Measurements from ENCODE around the gene WFIKKN2. TPM values are rescaled to one million over a fixed set of nuclear protein-coding genes. Genes with fewer than 3 reads are reported as not detected.

WFIKKN2 gene
- total RNA-seq, 1 donor from 2014 or later = not detected

DNA sequence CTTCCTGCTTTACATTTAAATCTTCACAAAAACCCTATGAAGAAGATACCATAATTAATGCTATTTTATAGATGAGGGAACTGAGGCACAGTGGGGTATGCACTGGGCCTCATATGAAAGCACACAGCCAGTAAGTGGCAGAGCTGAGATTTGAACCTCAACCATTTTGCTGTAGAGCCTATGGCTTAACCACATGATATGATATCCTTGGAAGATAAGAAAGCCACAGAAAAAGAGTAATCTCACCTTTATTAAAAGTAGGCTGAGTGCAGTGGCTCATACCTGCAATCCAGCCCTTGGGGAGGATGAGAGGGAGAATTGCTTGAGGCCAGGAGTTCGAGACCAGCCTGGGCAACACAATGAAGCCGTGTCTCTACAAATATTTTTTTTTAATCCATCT, 45.8 kb downstream of the WFIKKN2 start:
- H3K27me3 Mint-ChIP-seq (ENCODE audit: low read depth) = peaks cover 30% of the 10 kb centered on the region
- H3K27ac Mint-ChIP-seq = no peak overlapping the region
- peaks cover 4% of the 10 kb centered on the region for H3K4me1 Mint-ChIP-seq (ENCODE audit: low read depth)
- no peaks in the 10 kb centered on the region for H3K36me3 Mint-ChIP-seq (ENCODE audit: low read depth)
- intact Hi-C loops (cut with micrococcal nuclease) = no loop called here
- H3K4me3 Mint-ChIP-seq (ENCODE audit: low read depth) = no peak overlapping the region
- no peak for DNase-seq (ENCODE audit: low spot score)
- H3K9me3 Mint-ChIP-seq = no peaks in the 10 kb centered on the region

DNA sequence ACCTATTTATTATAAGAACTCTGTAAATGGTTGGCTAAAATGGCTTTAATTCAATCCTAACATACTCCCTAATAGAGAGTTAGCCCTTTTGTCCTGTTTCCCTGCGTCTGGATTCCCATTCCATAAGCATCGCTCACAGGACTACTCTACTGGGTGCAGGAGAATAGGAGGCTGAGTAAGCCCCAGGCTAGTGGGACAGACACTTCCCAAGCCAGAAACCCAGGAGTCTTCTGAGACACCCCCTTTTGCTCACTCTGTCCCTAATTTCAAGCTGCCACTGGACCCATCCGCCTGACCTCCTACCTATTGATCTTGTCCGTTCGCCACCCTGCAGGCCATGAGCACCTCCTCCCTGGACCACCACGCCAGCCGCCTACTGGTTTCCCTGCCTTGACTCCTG, 47.5 kb downstream of the WFIKKN2 start:
- peaks cover 11% of the 10 kb centered on the region for H3K4me1 Mint-ChIP-seq (ENCODE audit: low read depth)
- no peak for DNase-seq (ENCODE audit: low spot score)
- no peaks in the 10 kb centered on the region for H3K36me3 Mint-ChIP-seq (ENCODE audit: low read depth)
- no peak overlapping the region for H3K4me3 Mint-ChIP-seq (ENCODE audit: low read depth)
- peaks cover 27% of the 10 kb centered on the region for H3K27me3 Mint-ChIP-seq (ENCODE audit: low read depth)
- intact Hi-C loops (cut with micrococcal nuclease) = no loop called here
- H3K9me3 Mint-ChIP-seq = no peaks in the 10 kb centered on the region
- no peak overlapping the region for H3K27ac Mint-ChIP-seq

DNA sequence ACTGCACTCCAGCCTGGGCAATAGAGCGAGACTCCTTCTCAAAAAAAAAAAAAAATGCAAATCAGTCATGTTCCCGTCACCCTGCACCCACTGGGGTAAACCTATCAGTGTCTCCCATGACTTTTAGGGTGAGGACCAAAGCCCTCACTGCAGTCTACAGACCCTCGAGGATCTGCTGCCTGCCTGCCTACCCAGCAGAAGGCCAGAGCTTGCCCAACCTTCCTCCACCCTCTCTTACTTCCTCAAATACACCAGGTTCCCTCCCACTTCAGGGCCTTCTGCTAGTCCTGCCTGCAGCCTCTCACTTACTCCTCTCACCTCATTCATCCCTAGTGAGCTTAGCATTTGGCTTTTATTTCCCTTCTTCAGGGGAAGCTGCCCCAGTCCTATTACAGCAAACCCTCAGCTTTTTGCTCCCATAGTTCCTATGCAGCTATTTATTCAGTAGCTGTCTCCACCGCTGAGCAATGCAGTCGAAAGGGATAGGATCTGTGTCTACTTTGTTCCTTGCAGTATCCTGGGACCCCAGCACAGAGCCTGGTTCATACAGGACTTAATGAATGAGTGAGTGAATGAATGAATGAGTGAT, 48.6 kb downstream of the WFIKKN2 start:
- H3K4me3 Mint-ChIP-seq (ENCODE audit: low read depth) = no peak overlapping the region
- no peak for DNase-seq (ENCODE audit: low spot score)
- no peak overlapping the region for H3K27ac Mint-ChIP-seq
- H3K27me3 Mint-ChIP-seq (ENCODE audit: low read depth) = peaks cover 24% of the 10 kb centered on the region
- H3K4me1 Mint-ChIP-seq (ENCODE audit: low read depth) = peaks cover 13% of the 10 kb centered on the region
- intact Hi-C loops (cut with micrococcal nuclease) = no loop called here
- no peaks in the 10 kb centered on the region for H3K36me3 Mint-ChIP-seq (ENCODE audit: low read depth)
- no peaks in the 10 kb centered on the region for H3K9me3 Mint-ChIP-seq

DNA sequence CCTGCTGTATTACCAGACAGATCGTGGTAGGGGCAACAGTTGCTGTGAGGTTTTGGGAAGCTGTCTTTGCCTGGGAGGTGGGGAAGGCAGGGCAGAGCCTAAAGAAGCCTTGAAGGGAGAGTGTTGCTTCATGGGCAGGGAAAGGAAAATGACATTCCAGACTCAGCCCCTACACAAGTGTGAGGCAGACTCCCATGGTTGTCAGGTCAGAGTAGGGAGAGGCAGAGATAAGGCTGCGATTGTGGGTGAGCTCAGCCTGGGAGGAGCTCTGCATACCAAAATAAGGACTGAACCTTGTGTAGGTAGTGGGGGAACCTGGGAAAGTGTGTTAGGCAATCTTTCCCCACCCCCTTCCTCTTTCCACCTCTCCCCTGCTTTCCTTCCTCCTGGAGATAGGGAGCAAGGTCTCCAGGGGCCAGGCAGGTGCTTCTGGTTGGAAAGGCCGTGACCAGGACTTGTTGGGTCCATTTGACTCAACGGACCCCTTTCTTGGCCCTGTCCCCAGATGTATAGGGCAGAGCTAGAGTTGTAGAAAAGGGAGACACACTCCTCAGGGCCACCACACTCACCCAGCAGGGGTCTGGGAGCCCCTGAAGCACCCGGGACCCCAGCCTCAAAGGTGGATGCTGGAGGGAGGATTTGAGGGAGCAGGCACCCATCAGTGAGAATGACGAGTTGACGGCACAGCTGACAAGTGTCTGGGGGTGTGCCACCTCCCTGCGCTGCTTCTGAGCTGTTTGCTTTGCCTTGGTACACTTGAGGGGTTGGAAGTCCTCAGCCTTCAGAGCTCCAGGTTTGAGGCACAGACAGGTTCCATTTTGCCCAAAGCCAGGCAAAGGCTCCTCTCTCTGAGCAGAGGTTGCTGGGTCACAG, 49.3 kb downstream of the WFIKKN2 start:
- no peaks in the 10 kb centered on the region for H3K9me3 Mint-ChIP-seq
- peaks cover 13% of the 10 kb centered on the region for H3K4me1 Mint-ChIP-seq (ENCODE audit: low read depth)
- H3K27me3 Mint-ChIP-seq (ENCODE audit: low read depth) = peaks cover 24% of the 10 kb centered on the region
- DNase-seq (ENCODE audit: low spot score) = no peak
- no peak overlapping the region for H3K27ac Mint-ChIP-seq
- intact Hi-C loops (cut with micrococcal nuclease) = no loop called here
- no peak overlapping the region for H3K4me3 Mint-ChIP-seq (ENCODE audit: low read depth)
- H3K36me3 Mint-ChIP-seq (ENCODE audit: low read depth) = no peaks in the 10 kb centered on the region

DNA sequence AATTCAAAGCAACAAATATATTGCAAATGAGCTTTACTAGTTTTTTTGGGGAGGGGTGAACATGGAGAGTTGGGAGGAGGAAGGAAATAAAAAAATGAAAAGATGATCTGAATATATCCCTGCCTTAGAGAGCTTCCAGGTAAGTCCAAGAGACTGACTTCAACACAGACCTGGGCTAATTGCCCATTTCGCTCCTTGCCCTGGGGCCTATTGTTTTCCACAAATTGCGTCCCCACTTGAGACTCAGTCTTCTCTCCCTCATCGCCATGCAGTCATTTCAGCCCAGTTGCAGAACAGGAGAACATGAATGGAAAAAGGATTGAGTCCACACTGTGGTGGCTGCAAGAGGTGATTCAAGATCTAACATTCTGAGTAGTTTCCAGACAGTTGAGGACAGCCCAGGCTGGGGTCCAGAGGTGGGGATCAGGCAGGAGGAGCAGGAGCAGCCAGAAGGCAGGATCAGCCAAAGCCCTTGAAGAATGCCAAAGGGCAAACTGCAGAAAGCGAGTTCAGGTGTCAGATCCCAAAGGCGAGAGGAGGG, 52.4 kb downstream of the WFIKKN2 start:
- no peak for DNase-seq (ENCODE audit: low spot score)
- H3K4me3 Mint-ChIP-seq (ENCODE audit: low read depth) = no peak overlapping the region
- H3K36me3 Mint-ChIP-seq (ENCODE audit: low read depth) = no peaks in the 10 kb centered on the region
- intact Hi-C loops (cut with micrococcal nuclease) = no loop called here
- H3K9me3 Mint-ChIP-seq = no peaks in the 10 kb centered on the region
- peaks cover 27% of the 10 kb centered on the region for H3K27me3 Mint-ChIP-seq (ENCODE audit: low read depth)
- peaks cover 9% of the 10 kb centered on the region for H3K4me1 Mint-ChIP-seq (ENCODE audit: low read depth)
- no peak overlapping the region for H3K27ac Mint-ChIP-seq

DNA sequence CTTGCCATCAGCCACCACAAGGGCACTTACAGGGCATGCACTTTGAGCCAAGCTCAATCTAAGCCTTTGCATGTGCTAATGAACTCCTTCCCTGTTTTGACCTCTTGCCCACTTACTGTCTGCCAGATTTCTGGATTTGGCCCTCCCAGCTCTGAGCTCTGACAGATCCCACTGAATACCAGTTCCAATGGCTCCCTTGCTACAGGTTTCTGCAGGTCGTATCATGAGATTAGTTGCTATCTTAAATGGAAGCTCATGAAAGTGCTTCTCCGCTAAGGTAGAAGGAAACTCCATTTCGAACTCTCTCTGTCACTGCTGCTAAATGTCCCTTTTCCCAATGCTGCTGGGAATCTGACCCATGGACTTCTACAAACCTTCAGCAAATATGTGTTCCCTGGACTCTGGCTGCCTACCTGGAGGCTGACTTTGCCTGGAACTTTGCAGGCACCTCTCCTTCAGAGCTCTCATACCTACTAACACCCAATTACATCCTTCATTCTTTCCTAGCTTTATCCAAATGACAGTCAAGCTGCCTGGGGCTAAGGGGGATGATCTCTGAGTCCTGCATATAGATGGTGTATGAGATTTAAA, 54.2 kb downstream of the WFIKKN2 start:
- Mint-ChIP-seq H3K4me1 (ENCODE audit: low read depth) (peaks cover 9% of the 10 kb centered on the region), H3K27me3 (ENCODE audit: low read depth) (peaks cover 18% of the 10 kb centered on the region), H3K27ac (no peak overlapping the region), H3K36me3 (ENCODE audit: low read depth) (no peaks in the 10 kb centered on the region), H3K9me3 (no peaks in the 10 kb centered on the region), H3K4me3 (ENCODE audit: low read depth) (no peak overlapping the region)
- intact Hi-C loops (cut with micrococcal nuclease) = no loop called here
- DNase-seq (ENCODE audit: low spot score) = no peak

DNA sequence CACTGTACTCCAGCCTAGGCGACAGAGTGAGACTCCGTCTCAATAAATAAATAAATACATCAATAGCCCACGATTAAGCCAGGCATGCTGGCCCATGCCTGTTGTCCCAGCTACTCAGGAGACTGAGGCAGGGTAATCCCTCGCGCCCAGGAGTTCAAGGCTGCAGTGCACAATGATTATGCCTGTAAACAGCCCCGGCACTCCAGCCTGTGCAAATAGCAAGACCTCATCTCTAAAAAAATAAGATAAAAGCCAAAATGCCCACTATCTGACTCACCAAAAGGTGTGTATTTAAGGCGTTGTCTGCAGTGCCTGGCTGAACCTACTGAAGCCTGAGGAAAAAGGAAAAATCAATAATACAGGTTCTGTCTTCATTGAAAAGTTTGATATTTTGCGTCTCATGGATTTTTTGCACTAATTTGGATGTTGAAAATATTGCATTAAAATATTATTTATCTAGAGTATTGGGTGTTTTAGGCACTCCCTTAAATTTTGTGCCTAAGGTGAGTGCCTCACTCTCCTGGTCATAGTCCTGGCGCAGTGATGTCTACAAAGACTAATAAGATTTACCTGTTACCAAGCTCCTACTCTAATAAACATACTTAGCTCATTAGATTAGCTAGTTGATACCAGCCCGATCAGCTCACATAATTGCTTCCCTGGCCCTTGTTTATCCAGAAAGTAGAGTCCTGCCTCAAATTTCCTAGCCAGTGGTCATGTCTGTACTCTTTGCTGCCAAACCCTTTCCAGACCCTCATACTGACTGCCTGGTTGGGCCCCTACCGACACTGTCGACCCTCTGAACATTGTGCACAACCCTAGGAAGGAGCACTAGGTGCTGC, 55.5 kb downstream of the WFIKKN2 start:
- peaks cover 9% of the 10 kb centered on the region for H3K4me1 Mint-ChIP-seq (ENCODE audit: low read depth)
- H3K36me3 Mint-ChIP-seq (ENCODE audit: low read depth) = no peaks in the 10 kb centered on the region

DNA sequence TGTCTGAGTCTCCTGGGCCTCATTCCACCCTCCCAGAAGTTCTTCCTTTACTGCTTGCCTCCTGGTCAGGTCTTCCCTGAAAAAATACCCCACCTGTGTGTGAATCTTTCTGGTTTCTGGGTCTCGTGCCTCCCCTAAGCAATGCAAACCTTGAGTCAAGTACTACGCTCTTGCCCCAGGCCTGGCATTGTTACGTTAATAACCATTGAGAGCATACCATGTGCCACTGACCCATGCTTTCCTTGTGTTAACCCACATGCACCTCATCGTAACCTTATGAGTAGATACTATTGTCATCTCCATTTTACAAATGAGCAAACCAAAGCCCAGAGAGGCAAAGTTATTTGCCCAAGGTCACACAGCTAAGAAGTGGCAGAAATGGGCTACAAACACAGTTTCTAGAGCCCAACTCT, 56.2 kb downstream of the WFIKKN2 start:
- no peaks in the 10 kb centered on the region for H3K9me3 Mint-ChIP-seq
- peaks cover 27% of the 10 kb centered on the region for H3K27me3 Mint-ChIP-seq (ENCODE audit: low read depth)
- intact Hi-C loops (cut with micrococcal nuclease) = no loop called here
- H3K4me1 Mint-ChIP-seq (ENCODE audit: low read depth) = peaks cover 8% of the 10 kb centered on the region
- no peak overlapping the region for H3K4me3 Mint-ChIP-seq (ENCODE audit: low read depth)
- no peak overlapping the region for H3K27ac Mint-ChIP-seq
- no peaks in the 10 kb centered on the region for H3K36me3 Mint-ChIP-seq (ENCODE audit: low read depth)
- no peak for DNase-seq (ENCODE audit: low spot score)

More for the DNA sequence above, 55.5 kb downstream of the WFIKKN2 start:
- no peak for DNase-seq (ENCODE audit: low spot score)
- no peak overlapping the region for H3K27ac Mint-ChIP-seq
- peaks cover 27% of the 10 kb centered on the region for H3K27me3 Mint-ChIP-seq (ENCODE audit: low read depth)
- H3K9me3 Mint-ChIP-seq = no peaks in the 10 kb centered on the region
- H3K4me3 Mint-ChIP-seq (ENCODE audit: low read depth) = no peak overlapping the region
- intact Hi-C loops (cut with micrococcal nuclease) = no loop called here

Other genes with a start within 250 kb of the WFIKKN2 start
- gene ABCC3, start 200.7 kb upstream of the WFIKKN2 start, total RNA-seq = not detected in 2 replicates
- 37.8 and 39.4 TPM in 2 replicates for gene ANKRD40, start 127.7 kb upstream of the WFIKKN2 start, total RNA-seq
- gene LUC7L3, start 116.0 kb upstream of the WFIKKN2 start, total RNA-seq = 115 and 134 TPM in 2 replicates
- gene ANKRD40CL, start 68.1 kb upstream of the WFIKKN2 start, total RNA-seq = not detected in 2 replicates
- 28.5 and 28.9 TPM in 2 replicates for gene TOB1, start 30.8 kb downstream of the WFIKKN2 start, total RNA-seq

All from activated T-helper 2 cell treated with anti-CD3 and anti-CD28 coated beads, Interferon-gamma antibody, Interleukin-2, Interleukin-4, amounts not matched to agents 10 μg/mL and 5 μg/mL and 100 μg/mL, durations not matched to agents 14 hours and 24 hours and 36 hours (primary cell).